ENCODE data around the gene GRK3.
A peak's percentile ranks its signal among the peaks of the same experiment; 100 is the strongest.
"Not testable (repeated sequence)": the region's sequence is repeated elsewhere in the genome, so short reads cannot be mapped to it uniquely, and the experiment has no call there.

GRK3 gene

GRCh38 chr22:25555586-25555985 lies 8.9 kb upstream of the GRK3 start:
- H3K27ac Mint-ChIP-seq (ENCODE audit: low read depth), result no peak overlapping the region
- no peaks in the 10 kb centered on the region for H3K9me3 Mint-ChIP-seq
- H3K36me3 Mint-ChIP-seq (ENCODE audit: insufficient read depth), result no peaks in the 10 kb centered on the region
- ATAC-seq (replicated peaks; ENCODE audit: extremely low read depth, poor library complexity, severe bottlenecking), result no peak
- no peaks in the 10 kb centered on the region for H3K4me1 Mint-ChIP-seq
- H3K4me3 Mint-ChIP-seq, result no peak overlapping the region
- DNase-seq (ENCODE audit: low spot score in 2 of 2), result no peak
- peaks cover 9% of the 10 kb centered on the region for H3K27me3 Mint-ChIP-seq

GRCh38 chr22:25557218-25557617 lies 7.3 kb upstream of the GRK3 start:
- H3K4me3 Mint-ChIP-seq, result no peak overlapping the region

GRCh38 chr22:25558341-25558740 lies 6.1 kb upstream of the GRK3 start:
- Mint-ChIP-seq H3K4me1 (no peaks in the 10 kb centered on the region), H3K27me3 (peaks cover 9% of the 10 kb centered on the region), H3K27ac (ENCODE audit: low read depth) (no peak overlapping the region), H3K9me3 (no peaks in the 10 kb centered on the region), H3K36me3 (ENCODE audit: insufficient read depth) (no peaks in the 10 kb centered on the region), H3K4me3 (no peak overlapping the region)
- no peak for ATAC-seq (replicated peaks; ENCODE audit: extremely low read depth, poor library complexity, severe bottlenecking)
- DNase-seq (ENCODE audit: low spot score in 2 of 2), result no peak

More at GRCh38 chr22:25557218-25557617, 7.3 kb upstream of the GRK3 start:
- Mint-ChIP-seq H3K9me3 (no peaks in the 10 kb centered on the region), H3K36me3 (ENCODE audit: insufficient read depth) (no peaks in the 10 kb centered on the region), H3K4me1 (no peaks in the 10 kb centered on the region), H3K27me3 (peaks cover 9% of the 10 kb centered on the region), H3K27ac (ENCODE audit: low read depth) (no peak overlapping the region)
- DNase-seq (ENCODE audit: low spot score in 2 of 2) (no peak), ATAC-seq (replicated peaks; ENCODE audit: extremely low read depth, poor library complexity, severe bottlenecking) (no peak)

- H3K9me3 Mint-ChIP-seq; H3K4me3 Mint-ChIP-seq; H3K4me1 Mint-ChIP-seq; H3K27ac Mint-ChIP-seq (ENCODE audit: low read depth); H3K36me3 Mint-ChIP-seq (ENCODE audit: insufficient read depth); H3K27me3 Mint-ChIP-seq; ATAC-seq (replicated peaks; ENCODE audit: extremely low read depth, poor library complexity, severe bottlenecking); DNase-seq (ENCODE audit: low spot score in 2 of 2): not testable (repeated sequence)
Observed at GRCh38 chr22:25559910-25560309, 4.6 kb upstream of the GRK3 start.

GRCh38 chr22:25561182-25561581 lies 3.3 kb upstream of the GRK3 start:
- H3K9me3 Mint-ChIP-seq; H3K4me3 Mint-ChIP-seq; ATAC-seq (replicated peaks; ENCODE audit: extremely low read depth, poor library complexity, severe bottlenecking); H3K27ac Mint-ChIP-seq (ENCODE audit: low read depth); DNase-seq (ENCODE audit: low spot score in 2 of 2); H3K36me3 Mint-ChIP-seq (ENCODE audit: insufficient read depth): not testable (repeated sequence)
- Mint-ChIP-seq H3K4me1 (peaks cover 18% of the 10 kb centered on the region), H3K27me3 (peaks cover 12% of the 10 kb centered on the region)

GRCh38 chr22:25561927-25562326 lies 2.5 kb upstream of the GRK3 start:
- H3K4me1 Mint-ChIP-seq, result peaks cover 19% of the 10 kb centered on the region

GRCh38 chr22:25562966-25563760 lies 1.3 kb upstream of the GRK3 start:
- ATAC-seq (replicated peaks; ENCODE audit: extremely low read depth, poor library complexity, severe bottlenecking); H3K27ac Mint-ChIP-seq (ENCODE audit: low read depth); H3K36me3 Mint-ChIP-seq (ENCODE audit: insufficient read depth); DNase-seq (ENCODE audit: low spot score in 2 of 2); H3K9me3 Mint-ChIP-seq: not testable (repeated sequence)
- peak overlapping the region; percentile 81 for H3K4me3 Mint-ChIP-seq
- H3K4me1 Mint-ChIP-seq, result peaks cover 19% of the 10 kb centered on the region
- peaks cover 15% of the 10 kb centered on the region for H3K27me3 Mint-ChIP-seq

More at GRCh38 chr22:25561927-25562326, 2.5 kb upstream of the GRK3 start:
- peaks cover 15% of the 10 kb centered on the region for H3K27me3 Mint-ChIP-seq
- not testable (repeated sequence) for H3K27ac Mint-ChIP-seq (ENCODE audit: low read depth); H3K4me3 Mint-ChIP-seq; H3K36me3 Mint-ChIP-seq (ENCODE audit: insufficient read depth); H3K9me3 Mint-ChIP-seq; ATAC-seq (replicated peaks; ENCODE audit: extremely low read depth, poor library complexity, severe bottlenecking); DNase-seq (ENCODE audit: low spot score in 2 of 2)

GRCh38 chr22:25563761-25564319 lies 635 bp upstream of the GRK3 start:
- DNase-seq (ENCODE audit: low spot score in 2 of 2) (no peak), ATAC-seq (replicated peaks; ENCODE audit: extremely low read depth, poor library complexity, severe bottlenecking) (peak; percentile 22)
- H3K27ac Mint-ChIP-seq (ENCODE audit: low read depth), result peak overlapping the region; percentile 18
- peaks cover 4% of the 10 kb centered on the region for H3K36me3 Mint-ChIP-seq (ENCODE audit: insufficient read depth)
- no peaks in the 10 kb centered on the region for H3K9me3 Mint-ChIP-seq
- peak overlapping the region; percentile 81 for H3K4me3 Mint-ChIP-seq
- peaks cover 15% of the 10 kb centered on the region for H3K27me3 Mint-ChIP-seq
- peaks cover 19% of the 10 kb centered on the region for H3K4me1 Mint-ChIP-seq

GRCh38 chr22:25564979-25565677 lies 653 bp downstream of the GRK3 start:
- Mint-ChIP-seq H3K4me1 (peaks cover 19% of the 10 kb centered on the region), H3K27me3 (peaks cover 15% of the 10 kb centered on the region), H3K9me3 (no peaks in the 10 kb centered on the region), H3K27ac (ENCODE audit: low read depth) (peak overlapping the region; percentile 80), H3K36me3 (ENCODE audit: insufficient read depth) (peaks cover 4% of the 10 kb centered on the region), H3K4me3 (peak overlapping the region; percentile 87)
- peak in 1 of 2 donors; percentile 8 for DNase-seq (ENCODE audit: low spot score in 2 of 2)
- ATAC-seq (replicated peaks; ENCODE audit: extremely low read depth, poor library complexity, severe bottlenecking), result no peak

- peaks cover 24% of the 10 kb centered on the region for H3K27me3 Mint-ChIP-seq
- no peak for ATAC-seq (replicated peaks; ENCODE audit: extremely low read depth, poor library complexity, severe bottlenecking)
- peaks cover 4% of the 10 kb centered on the region for H3K36me3 Mint-ChIP-seq (ENCODE audit: insufficient read depth)
- H3K4me3 Mint-ChIP-seq, result peak overlapping the region; percentile 87
- no peak for DNase-seq (ENCODE audit: low spot score in 2 of 2)
- H3K4me1 Mint-ChIP-seq, result peaks cover 19% of the 10 kb centered on the region
- no peaks in the 10 kb centered on the region for H3K9me3 Mint-ChIP-seq
- no peak overlapping the region for H3K27ac Mint-ChIP-seq (ENCODE audit: low read depth)
Observed at GRCh38 chr22:25566186-25566897, 1.9 kb downstream of the GRK3 start.

GRCh38 chr22:25566898-25567235 lies 2.4 kb downstream of the GRK3 start:
- Mint-ChIP-seq H3K4me1 (peaks cover 19% of the 10 kb centered on the region), H3K9me3 (no peaks in the 10 kb centered on the region), H3K27me3 (peaks cover 27% of the 10 kb centered on the region), H3K36me3 (ENCODE audit: insufficient read depth) (peaks cover 4% of the 10 kb centered on the region), H3K4me3 (no peak overlapping the region), H3K27ac (ENCODE audit: low read depth) (no peak overlapping the region)
- no peak for ATAC-seq (replicated peaks; ENCODE audit: extremely low read depth, poor library complexity, severe bottlenecking)
- no peak for DNase-seq (ENCODE audit: low spot score in 2 of 2)

GRCh38 chr22:25567251-25567675 lies 2.8 kb downstream of the GRK3 start:
- Mint-ChIP-seq H3K27me3 (peaks cover 31% of the 10 kb centered on the region), H3K4me3 (no peak overlapping the region)
- DNase-seq (ENCODE audit: low spot score in 2 of 2), result no peak

More at GRCh38 chr22:25567251-25567675, 2.8 kb downstream of the GRK3 start:
- peaks cover 19% of the 10 kb centered on the region for H3K4me1 Mint-ChIP-seq
- no peak for ATAC-seq (replicated peaks; ENCODE audit: extremely low read depth, poor library complexity, severe bottlenecking)
- H3K27ac Mint-ChIP-seq (ENCODE audit: low read depth), result no peak overlapping the region
- no peaks in the 10 kb centered on the region for H3K9me3 Mint-ChIP-seq
- H3K36me3 Mint-ChIP-seq (ENCODE audit: insufficient read depth), result peaks cover 4% of the 10 kb centered on the region

Data from central memory CD8-positive, alpha-beta T cell (primary cell).